ENCODE results near the gene BCKDHB. TPM values are rescaled to one million over a fixed set of nuclear protein-coding genes. Genes with fewer than 3 reads are reported as not detected.
"Not testable (repeated sequence)": the region's sequence is repeated elsewhere in the genome, so short reads cannot be mapped to it uniquely, and the experiment has no call there.

Gene BCKDHB
- total RNA-seq, 1 donor from 2014 or later: 21.5 TPM

- no peak overlapping the region for H3K4me3 ChIP-seq (ENCODE audit: low read depth, low read length)
- no peaks in the 10 kb centered on the region for H3K36me3 ChIP-seq (ENCODE audit: control insufficient read depth, insufficient read depth, low read length)
- no peaks in the 10 kb centered on the region for H3K27me3 ChIP-seq (ENCODE audit: control insufficient read depth, insufficient read depth, low read length)
- no peak for DNase-seq (ENCODE audit: low read depth)
- peak; percentile 47 for TF ChIP-seq CTCF (IDR thresholded peaks at IDR 0.05; ENCODE audit: insufficient read depth, low read length, poor library complexity, severe bottlenecking)
Measured at GRCh38 chr6:80094017-80094416, 12.5 kb upstream of the BCKDHB start.

GRCh38 chr6:80095600-80095999 is 10.9 kb upstream of the BCKDHB start:
- Histone ChIP-seq H3K36me3 (ENCODE audit: control insufficient read depth, insufficient read depth, low read length) (no peaks in the 10 kb centered on the region), H3K4me3 (ENCODE audit: low read depth, low read length) (no peak overlapping the region), H3K27me3 (ENCODE audit: control insufficient read depth, insufficient read depth, low read length) (no peaks in the 10 kb centered on the region)
- no peak for TF ChIP-seq CTCF (IDR thresholded peaks at IDR 0.05; ENCODE audit: insufficient read depth, low read length, poor library complexity, severe bottlenecking)
- no peak for DNase-seq (ENCODE audit: low read depth)

GRCh38 chr6:80098392-80098791 is 8.1 kb upstream of the BCKDHB start:
- Histone ChIP-seq H3K27me3 (ENCODE audit: control insufficient read depth, insufficient read depth, low read length) (no peaks in the 10 kb centered on the region), H3K36me3 (ENCODE audit: control insufficient read depth, insufficient read depth, low read length) (no peaks in the 10 kb centered on the region)
- TF ChIP-seq CTCF (IDR thresholded peaks at IDR 0.05; ENCODE audit: insufficient read depth, low read length, poor library complexity, severe bottlenecking): no peak

GRCh38 chr6:80104520-80104919 is 2.0 kb upstream of the BCKDHB start:
- no peak for TF ChIP-seq CTCF (IDR thresholded peaks at IDR 0.05; ENCODE audit: insufficient read depth, low read length, poor library complexity, severe bottlenecking)
- DNase-seq (ENCODE audit: low read depth): no peak
- no peaks in the 10 kb centered on the region for H3K36me3 ChIP-seq (ENCODE audit: control insufficient read depth, insufficient read depth, low read length)
- H3K27me3 ChIP-seq (ENCODE audit: control insufficient read depth, insufficient read depth, low read length): no peaks in the 10 kb centered on the region
- no peak overlapping the region for H3K4me3 ChIP-seq (ENCODE audit: low read depth, low read length)

More at GRCh38 chr6:80098392-80098791, 8.1 kb upstream of the BCKDHB start:
- no peak overlapping the region for H3K4me3 ChIP-seq (ENCODE audit: low read depth, low read length)
- DNase-seq (ENCODE audit: low read depth): no peak

GRCh38 chr6:80105972-80106417 is 476 bp upstream of the BCKDHB start:
- TF ChIP-seq CTCF (IDR thresholded peaks at IDR 0.05; ENCODE audit: insufficient read depth, low read length, poor library complexity, severe bottlenecking): no peak
- no peaks in the 10 kb centered on the region for H3K27me3 ChIP-seq (ENCODE audit: control insufficient read depth, insufficient read depth, low read length)
- H3K36me3 ChIP-seq (ENCODE audit: control insufficient read depth, insufficient read depth, low read length): no peaks in the 10 kb centered on the region
- DNase-seq (ENCODE audit: low read depth): no peak
- peak overlapping the region; percentile 72 for H3K4me3 ChIP-seq (ENCODE audit: low read depth, low read length)

- DNase-seq (ENCODE audit: low read depth); H3K36me3 ChIP-seq (ENCODE audit: control insufficient read depth, insufficient read depth, low read length); H3K4me3 ChIP-seq (ENCODE audit: low read depth, low read length); H3K27me3 ChIP-seq (ENCODE audit: control insufficient read depth, insufficient read depth, low read length): not testable (repeated sequence)
Measured at GRCh38 chr6:80122576-80122975, 16.1 kb downstream of the BCKDHB start.

Data from kidney epithelial cell (primary cell).